ENCODE measurements around the gene ARHGAP32. TPM values are rescaled to one million over a fixed set of nuclear protein-coding genes. Genes with fewer than 3 reads are reported as not detected.

ARHGAP32 gene
- total RNA-seq, 1 experiment from 2014 or later = 22.0 TPM

- Mint-ChIP-seq H3K4me3 (no peak overlapping the region), H3K9me3 (no peaks in the 10 kb centered on the region), H3K36me3 (ENCODE audit: insufficient read depth in 1 of 3, low read depth in 3 of 3) (peaks cover 0 to 7% (median 0%) of the 10 kb centered on the region in 3 experiments; a peak in 1 of 7 replicates), H3K27ac (no peak overlapping the region), H3K27me3 (ENCODE audit: low read depth) (no peaks in the 10 kb centered on the region), H3K4me1 (peaks cover 7 to 11% of the 10 kb centered on the region in 2 experiments)
- H3T11ph ChIP-seq (ENCODE audit: low read length) = no peak overlapping the region
- H3K4me1 ChIP-seq (ENCODE audit: insufficient read depth, low read length) = no peaks in the 10 kb centered on the region
- no CpG with 5 or more reads among the region's 5 CpGs for WGBS (ENCODE audit: extremely low coverage, insufficient read length, low lambda C conversion rate)
- H3K79me1 ChIP-seq (ENCODE audit: insufficient read depth, low read depth, low read length, poor library complexity, severe bottlenecking) = no peaks in the 10 kb centered on the region
- H2AFZ ChIP-seq (ENCODE audit: low read length) = no peak overlapping the region
- H2BK15ac ChIP-seq (ENCODE audit: low read depth, low read length) = no peak overlapping the region
- no peak overlapping the region for H3K14ac ChIP-seq (ENCODE audit: insufficient read depth, low read length)
- H2AK5ac ChIP-seq (ENCODE audit: insufficient read length, low read length) = no peak overlapping the region
- no peak overlapping the region for H4K8ac ChIP-seq (replicated peaks; ENCODE audit: insufficient read length, low read depth, low read length)
- no peak overlapping the region for H3K4ac ChIP-seq (ENCODE audit: low read depth, low read length)
- DNase-seq = no peak
- no peaks in the 10 kb centered on the region for H3K9me3 ChIP-seq (ENCODE audit: control insufficient read depth, low read depth, low read length)
- no peak overlapping the region for H2BK20ac ChIP-seq (ENCODE audit: low read depth, low read length, poor library complexity, severe bottlenecking)
- no peak overlapping the region for H2BK120ac ChIP-seq (ENCODE audit: low read depth, low read length, poor library complexity, severe bottlenecking)
- H4K20me1 ChIP-seq (ENCODE audit: control insufficient read depth, insufficient read depth, insufficient read length) = no peaks in the 10 kb centered on the region
- H3K27ac ChIP-seq (ENCODE audit: insufficient read length, low read depth, low read length) = no peak overlapping the region
- no peak overlapping the region for H2BK12ac ChIP-seq (ENCODE audit: insufficient read length, low read depth, low read length)
- H3K23ac ChIP-seq (ENCODE audit: insufficient read length, low read depth, low read length) = no peak overlapping the region
- H3K4me2 ChIP-seq (ENCODE audit: insufficient read depth, insufficient read length, low read length) = no peak overlapping the region
- no peaks in the 10 kb centered on the region; the same call in 1 of the 2 replicates for H3K79me2 ChIP-seq (ENCODE audit: insufficient read depth, low read length)
- H3K9ac ChIP-seq (ENCODE audit: extremely low read depth, insufficient read length, low read length) = no peak overlapping the region
- H3K56ac ChIP-seq (ENCODE audit: insufficient read length, low read depth, low read length) = no peak overlapping the region
- no peak overlapping the region for H3K18ac ChIP-seq (ENCODE audit: insufficient read length, low read depth, low read length)
- no peak overlapping the region for H4K91ac ChIP-seq (ENCODE audit: insufficient read length, low read depth, low read length)
- no peak overlapping the region for H4K5ac ChIP-seq (ENCODE audit: insufficient read length, low read depth, low read length)
- H3K27me3 ChIP-seq (ENCODE audit: insufficient read depth, low read length) = no peaks in the 10 kb centered on the region
- no peak overlapping the region for H2BK5ac ChIP-seq (ENCODE audit: insufficient read length, low read length)
- no peak for TF ChIP-seq CTCF (conservative IDR thresholded peaks at IDR 0.05)
- no peaks in the 10 kb centered on the region for H3K23me2 ChIP-seq (ENCODE audit: insufficient read length, low read depth, low read length, poor library complexity, severe bottlenecking)
Measured at GRCh38 chr11:129234978-129235377, 42.9 kb upstream of the ARHGAP32 start.
